ENCODE results near the gene SIRT6. TPM values are rescaled to one million over a fixed set of nuclear protein-coding genes. Genes with fewer than 3 reads are reported as not detected.

SIRT6 gene
- total RNA-seq, 1 donor = 14.7 TPM

DNA sequence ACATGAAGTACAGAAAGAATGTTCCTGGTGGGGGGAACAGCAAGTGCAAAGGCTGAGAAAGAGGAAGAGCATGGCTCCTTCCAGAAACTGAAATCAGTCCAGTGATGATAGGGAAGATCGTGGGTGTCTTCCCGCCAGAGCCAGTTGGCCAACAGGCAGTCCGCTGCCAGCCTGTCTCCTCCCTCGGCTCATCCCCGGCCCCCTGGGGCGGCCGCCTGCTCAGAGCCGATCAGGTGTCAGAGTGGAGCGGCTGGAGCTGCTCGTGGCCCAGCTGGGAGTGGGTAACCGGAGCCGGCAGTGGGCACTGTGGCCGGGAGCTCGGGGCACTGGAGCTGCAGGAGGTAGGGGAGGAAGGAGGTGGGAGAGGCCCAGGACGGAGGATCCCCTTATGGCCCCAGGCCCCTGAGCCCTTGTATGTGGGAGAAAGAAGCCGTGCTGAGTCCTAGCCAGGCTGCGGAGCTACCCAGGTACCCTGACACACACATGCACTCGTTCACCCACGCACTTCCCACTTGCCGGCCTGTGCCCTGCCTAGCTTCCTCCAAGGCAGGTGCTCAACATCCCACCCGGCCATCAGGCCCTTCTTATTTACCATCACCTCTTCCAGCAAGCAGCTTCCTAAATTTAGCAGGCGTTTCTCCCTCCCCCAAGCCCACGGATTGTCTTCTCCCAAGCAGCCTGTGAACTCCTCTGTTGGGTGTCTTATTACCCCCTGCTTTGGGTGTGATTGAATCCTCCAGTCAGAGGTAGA, 1.8 kb upstream of the SIRT6 start:
- H3K4me3 ChIP-seq (ENCODE audit: low read depth, low read length) = no peak overlapping the region
- TF ChIP-seq, protein P1, sequence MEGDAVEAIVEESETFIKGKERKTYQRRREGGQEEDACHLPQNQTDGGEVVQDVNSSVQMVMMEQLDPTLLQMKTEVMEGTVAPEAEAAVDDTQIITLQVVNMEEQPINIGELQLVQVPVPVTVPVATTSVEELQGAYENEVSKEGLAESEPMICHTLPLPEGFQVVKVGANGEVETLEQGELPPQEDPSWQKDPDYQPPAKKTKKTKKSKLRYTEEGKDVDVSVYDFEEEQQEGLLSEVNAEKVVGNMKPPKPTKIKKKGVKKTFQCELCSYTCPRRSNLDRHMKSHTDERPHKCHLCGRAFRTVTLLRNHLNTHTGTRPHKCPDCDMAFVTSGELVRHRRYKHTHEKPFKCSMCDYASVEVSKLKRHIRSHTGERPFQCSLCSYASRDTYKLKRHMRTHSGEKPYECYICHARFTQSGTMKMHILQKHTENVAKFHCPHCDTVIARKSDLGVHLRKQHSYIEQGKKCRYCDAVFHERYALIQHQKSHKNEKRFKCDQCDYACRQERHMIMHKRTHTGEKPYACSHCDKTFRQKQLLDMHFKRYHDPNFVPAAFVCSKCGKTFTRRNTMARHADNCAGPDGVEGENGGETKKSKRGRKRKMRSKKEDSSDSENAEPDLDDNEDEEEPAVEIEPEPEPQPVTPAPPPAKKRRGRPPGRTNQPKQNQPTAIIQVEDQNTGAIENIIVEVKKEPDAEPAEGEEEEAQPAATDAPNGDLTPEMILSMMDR (IDR thresholded peaks at IDR 0.05; ENCODE audit: insufficient read depth, low read length) = no peak
- no peak for DNase-seq (ENCODE audit: low read depth)

DNA sequence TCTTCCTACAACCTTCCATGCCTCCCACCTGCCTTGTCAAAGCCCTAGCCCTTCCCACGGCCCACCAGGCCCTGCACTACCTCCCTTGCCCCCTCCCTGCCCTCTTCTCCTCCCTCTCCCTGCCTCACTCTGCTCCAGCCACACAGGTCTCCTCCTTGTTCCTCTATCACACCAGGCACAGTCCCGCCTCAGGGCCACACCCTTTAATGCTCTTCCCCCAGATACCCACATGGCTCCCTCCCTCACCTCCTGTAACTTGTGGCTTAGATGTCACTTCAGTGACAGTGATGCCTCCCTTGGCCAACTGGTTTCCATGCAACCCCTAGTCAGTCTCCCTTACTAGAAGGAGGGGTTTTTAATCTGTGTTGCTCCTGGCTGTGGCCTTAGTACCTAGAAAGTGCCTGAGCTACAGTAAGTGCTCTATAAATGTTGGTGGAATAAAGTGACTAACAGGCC, 1.3 kb downstream of the SIRT6 start:
- TF ChIP-seq, protein P1 (IDR thresholded peaks at IDR 0.05; ENCODE audit: insufficient read depth, low read length) = no peak
- peak overlapping the region; percentile 22 for H3K4me3 ChIP-seq (ENCODE audit: low read depth, low read length)
- DNase-seq (ENCODE audit: low read depth) = no peak

DNA sequence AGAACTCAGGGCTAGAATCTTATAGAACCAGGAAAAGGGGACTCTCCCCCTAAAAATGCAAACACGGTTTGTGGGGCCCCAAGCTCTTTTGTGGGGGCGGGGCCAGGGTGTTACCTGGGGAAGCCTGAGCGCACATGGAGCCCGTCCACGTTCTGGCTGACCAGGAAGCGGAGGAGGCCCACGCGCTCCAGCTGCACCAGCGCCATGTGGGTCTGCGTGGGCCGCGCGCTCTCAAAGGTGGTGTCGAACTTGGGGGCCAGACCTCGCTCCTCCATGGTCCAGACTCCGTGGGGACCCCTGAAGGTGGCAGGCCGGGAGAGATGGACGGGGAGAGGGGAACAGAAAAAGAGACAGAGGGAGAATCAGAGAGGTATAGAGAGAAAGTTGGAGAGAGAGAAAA, 3.4 kb downstream of the SIRT6 start:
- H3K4me3 ChIP-seq (ENCODE audit: low read depth, low read length) = no peak overlapping the region
- TF ChIP-seq, protein P1 (IDR thresholded peaks at IDR 0.05; ENCODE audit: insufficient read depth, low read length) = no peak
- no peak for DNase-seq (ENCODE audit: low read depth)

DNA sequence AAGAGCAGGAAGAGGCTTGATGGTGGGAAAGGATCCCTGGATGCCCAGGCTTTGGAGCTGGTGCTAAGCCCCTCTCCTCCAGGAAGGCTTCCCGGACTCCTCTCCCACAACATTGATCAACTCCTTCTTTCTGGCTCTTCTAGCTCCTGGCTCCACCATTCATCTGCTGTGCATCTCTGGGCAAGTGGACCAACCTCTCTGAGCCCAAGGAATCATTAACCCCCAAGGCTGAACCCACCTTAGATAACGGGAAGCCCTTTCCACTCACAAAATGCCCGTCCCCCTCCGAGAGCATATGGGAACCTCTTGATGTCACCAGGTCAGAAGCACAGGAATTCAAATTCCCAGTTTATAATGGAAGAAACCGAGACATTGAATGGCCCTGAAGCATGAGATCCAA, 5.2 kb downstream of the SIRT6 start:
- TF ChIP-seq, protein P1 (IDR thresholded peaks at IDR 0.05; ENCODE audit: insufficient read depth, low read length) = no peak

DNA sequence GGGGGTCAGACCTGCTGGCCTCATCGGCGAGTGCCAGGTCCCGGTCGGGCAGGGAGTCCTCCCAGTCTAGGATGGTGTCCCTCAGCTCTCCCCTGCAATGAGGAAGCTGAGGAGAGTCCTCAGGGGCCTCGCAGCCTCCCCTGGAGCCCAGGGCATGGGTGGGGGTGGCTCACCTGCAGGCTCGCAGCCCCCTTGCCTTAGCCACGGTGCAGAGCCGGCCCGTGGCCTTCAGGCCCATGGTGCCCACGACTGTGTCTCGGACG, 6.8 kb downstream of the SIRT6 start:
- no peak overlapping the region for H3K4me3 ChIP-seq (ENCODE audit: low read depth, low read length)
- TF ChIP-seq, protein P1 (IDR thresholded peaks at IDR 0.05; ENCODE audit: insufficient read depth, low read length) = no peak
- no peak for DNase-seq (ENCODE audit: low read depth)

More for the DNA sequence above, 5.2 kb downstream of the SIRT6 start:
- no peak overlapping the region for H3K4me3 ChIP-seq (ENCODE audit: low read depth, low read length)
- DNase-seq (ENCODE audit: low read depth) = no peak

DNA sequence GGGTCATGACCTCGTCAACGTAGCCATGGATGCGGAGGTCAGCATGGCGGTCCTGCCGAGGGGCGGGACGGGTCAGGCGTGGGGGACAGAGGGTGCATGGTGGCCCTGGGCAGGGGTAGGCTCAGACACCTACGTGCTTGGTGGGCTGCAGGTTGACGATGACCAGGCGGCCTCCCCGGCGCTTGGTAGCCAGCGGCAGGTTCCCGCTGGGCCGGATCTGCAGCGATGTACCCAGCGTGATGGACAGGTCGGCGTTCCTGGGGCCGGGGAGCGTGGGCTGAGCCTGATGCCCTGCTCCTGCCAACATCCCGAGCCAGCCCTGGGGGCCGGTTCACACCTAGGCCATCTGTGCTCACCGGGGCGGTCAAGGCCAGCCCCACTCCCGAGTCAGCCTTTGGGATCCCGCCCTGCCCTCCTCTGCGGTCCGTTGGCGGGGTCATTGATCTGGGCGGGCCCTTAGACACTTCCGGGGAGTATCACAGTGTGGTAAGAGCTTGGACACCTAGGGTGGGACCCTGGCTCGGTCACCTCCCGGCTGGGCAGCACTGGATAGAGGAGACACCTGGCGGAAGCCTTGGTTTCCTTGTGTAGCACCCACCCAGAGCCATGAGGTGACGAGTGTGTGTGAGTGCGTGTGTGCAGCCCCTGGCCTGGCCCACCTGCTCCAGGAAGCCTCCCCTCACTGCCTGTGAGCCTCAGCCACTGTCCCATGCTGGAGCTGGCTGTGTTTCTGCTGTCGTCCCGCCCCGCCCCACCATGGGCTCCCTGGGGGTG, 7.3 kb downstream of the SIRT6 start:
- TF ChIP-seq, protein P1 (IDR thresholded peaks at IDR 0.05; ENCODE audit: insufficient read depth, low read length) = no peak
- DNase-seq (ENCODE audit: low read depth) = no peak
- no peak overlapping the region for H3K4me3 ChIP-seq (ENCODE audit: low read depth, low read length)
